Right atrium auricular region (tissue), 2 donors: Measurements from ENCODE around the gene MYO5B. TPM values are rescaled to one million over a fixed set of nuclear protein-coding genes. Genes with fewer than 3 reads are reported as not detected.

Experiments used
- DNase-seq: peaks from one replicate; pipeline ENCODE4 v3.0.0-alpha.2; 2019; ENCODE audit warnings: low spot score
- H3K27ac ChIP-seq, 2 donors: fragments of 200-600 bp; sonication (generic); 1 replicate in 1 of 2; 2 replicates in 1 of 2; pipeline ENCODE4 v1.5.1; 2016 to 2019
- H3K27me3 ChIP-seq, 2 donors: fragments of 200-600 bp; sonication (generic); one replicate each; pipeline versions ENCODE4 v1.5.1 to v1.6.0; 2017 to 2019
- H3K36me3 ChIP-seq: fragments of 200-600 bp; sonication (generic); one replicate; pipeline ENCODE4 v1.5.1; 2016
- H3K4me1 ChIP-seq, 2 donors: fragments of 200-600 bp; sonication (generic); one replicate each; pipeline versions ENCODE4 v1.5.1 to v1.6.0; 2017 to 2019
- H3K4me3 ChIP-seq, 2 donors: fragments of 200-600 bp; sonication (generic); 1 replicate in 1 of 2; 2 replicates in 1 of 2; pipeline ENCODE4 v1.5.1; 2017 to 2019; ENCODE audit warnings: mild to moderate bottlenecking in 1 of 2, moderate library complexity in 1 of 2
- H3K9me3 ChIP-seq, 2 donors: fragments of 200-600 bp; sonication (generic); one replicate each; pipeline ENCODE4 v1.5.1; 2019
- total RNA-seq, 2 donors: library from RNA; depleted of rRNA; stranded (reverse); fragments of >200 nt; gene quantifications; one replicate each; pipeline ENCODE4 v1.1.0, GENCODE V29; 2016
- TF ChIP-seq, protein P1 (sequence below), 2 donors: fragments of 200-600 bp; sonication (generic); IDR thresholded peaks; one replicate each; pipeline ENCODE4 v1.5.1; 2019; ENCODE audit warnings: antibody characterized with exemption in 2 of 2

Gene MYO5B
- total RNA-seq, 2 donors from 2014 or later, result 7.7 to 10.2 TPM

DNA sequence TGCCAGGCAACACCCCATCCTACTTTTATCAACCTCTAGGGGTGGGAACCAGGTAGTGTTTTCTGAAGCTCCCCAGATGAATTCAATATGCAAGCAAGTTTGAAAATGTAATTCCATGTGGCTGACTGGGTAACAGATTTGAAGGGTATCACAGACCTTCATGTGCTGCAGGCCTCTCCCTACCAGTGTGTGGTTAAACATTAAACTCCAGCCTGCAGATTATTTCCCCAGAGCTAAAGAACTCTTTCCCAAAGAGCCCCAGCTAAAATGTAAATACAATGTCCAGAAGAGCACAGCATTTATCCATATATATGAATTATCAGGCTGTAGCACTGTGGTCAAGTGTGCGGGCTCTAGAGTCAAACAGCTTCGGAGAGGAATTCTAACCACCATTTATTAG lies 134.1 kb downstream of the MYO5B start:
- no peaks in the 10 kb centered on the region for H3K9me3 ChIP-seq
- no peaks in the 10 kb centered on the region for H3K36me3 ChIP-seq
- H3K27ac ChIP-seq, result no peak overlapping the region
- TF ChIP-seq, protein P1, sequence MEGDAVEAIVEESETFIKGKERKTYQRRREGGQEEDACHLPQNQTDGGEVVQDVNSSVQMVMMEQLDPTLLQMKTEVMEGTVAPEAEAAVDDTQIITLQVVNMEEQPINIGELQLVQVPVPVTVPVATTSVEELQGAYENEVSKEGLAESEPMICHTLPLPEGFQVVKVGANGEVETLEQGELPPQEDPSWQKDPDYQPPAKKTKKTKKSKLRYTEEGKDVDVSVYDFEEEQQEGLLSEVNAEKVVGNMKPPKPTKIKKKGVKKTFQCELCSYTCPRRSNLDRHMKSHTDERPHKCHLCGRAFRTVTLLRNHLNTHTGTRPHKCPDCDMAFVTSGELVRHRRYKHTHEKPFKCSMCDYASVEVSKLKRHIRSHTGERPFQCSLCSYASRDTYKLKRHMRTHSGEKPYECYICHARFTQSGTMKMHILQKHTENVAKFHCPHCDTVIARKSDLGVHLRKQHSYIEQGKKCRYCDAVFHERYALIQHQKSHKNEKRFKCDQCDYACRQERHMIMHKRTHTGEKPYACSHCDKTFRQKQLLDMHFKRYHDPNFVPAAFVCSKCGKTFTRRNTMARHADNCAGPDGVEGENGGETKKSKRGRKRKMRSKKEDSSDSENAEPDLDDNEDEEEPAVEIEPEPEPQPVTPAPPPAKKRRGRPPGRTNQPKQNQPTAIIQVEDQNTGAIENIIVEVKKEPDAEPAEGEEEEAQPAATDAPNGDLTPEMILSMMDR (IDR thresholded peaks at IDR 0.05), result no peak
- H3K4me1 ChIP-seq, result peaks cover 0 to 11% of the 10 kb centered on the region in 2 donors
- no peak for DNase-seq
- H3K27me3 ChIP-seq, result no peaks in the 10 kb centered on the region
- H3K4me3 ChIP-seq, result no peak overlapping the region

- Histone ChIP-seq H3K27ac (no peak overlapping the region), H3K9me3 (no peaks in the 10 kb centered on the region), H3K4me3 (no peak overlapping the region), H3K36me3 (no peaks in the 10 kb centered on the region), H3K4me1 (peaks cover 0 to 11% of the 10 kb centered on the region in 2 donors), H3K27me3 (no peaks in the 10 kb centered on the region)
- TF ChIP-seq, protein P1 (IDR thresholded peaks at IDR 0.05), result no peak
- DNase-seq, result no peak
Observed at GRCh38 chr18:50058731-50059130, 136.2 kb downstream of the MYO5B start.

DNA sequence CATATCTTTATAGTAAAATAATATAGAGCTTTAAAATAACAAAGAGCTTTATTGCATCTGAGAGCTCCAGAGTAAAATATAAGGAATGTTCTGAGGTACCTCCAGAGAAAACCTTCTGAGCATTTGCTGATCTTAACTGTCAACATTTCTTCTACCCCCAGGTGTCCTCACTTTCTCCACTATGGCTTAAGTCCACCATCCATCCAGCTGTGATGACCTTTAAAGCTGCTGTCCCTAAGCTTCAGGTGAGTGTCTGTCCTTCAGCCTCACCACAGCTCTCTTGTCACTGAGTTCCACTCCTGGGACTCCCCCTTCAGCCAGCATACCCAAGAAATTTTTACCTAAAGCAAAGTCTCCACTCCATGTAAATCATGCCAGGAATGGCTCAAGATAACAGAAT lies 137.9 kb downstream of the MYO5B start:
- H3K4me1 ChIP-seq, result peaks cover 0 to 3% of the 10 kb centered on the region in 2 donors
- H3K36me3 ChIP-seq, result no peaks in the 10 kb centered on the region
- no peak for DNase-seq
- H3K9me3 ChIP-seq, result no peaks in the 10 kb centered on the region
- H3K27ac ChIP-seq, result no peak overlapping the region
- H3K27me3 ChIP-seq, result no peaks in the 10 kb centered on the region
- H3K4me3 ChIP-seq, result no peak overlapping the region
- TF ChIP-seq, protein P1 (IDR thresholded peaks at IDR 0.05), result no peak

DNA sequence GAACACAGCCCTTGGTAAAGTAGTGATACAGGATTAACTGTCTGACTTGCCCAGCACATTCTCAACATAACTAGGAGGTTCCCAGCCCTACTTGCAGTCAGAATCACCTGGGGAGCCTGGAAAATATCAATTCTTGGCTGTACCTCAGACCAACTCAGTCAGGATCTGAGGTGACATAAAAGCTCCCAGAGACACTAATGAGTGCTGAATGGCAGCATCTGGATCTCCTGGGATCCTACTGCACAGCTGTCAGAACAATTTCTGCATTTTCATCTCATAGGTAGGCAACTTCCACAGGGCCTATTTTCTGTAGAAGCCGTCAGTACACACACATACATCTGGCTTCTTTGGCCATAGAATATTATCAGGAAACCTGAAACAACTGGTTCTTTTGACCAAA lies 138.8 kb downstream of the MYO5B start:
- Histone ChIP-seq H3K36me3 (no peaks in the 10 kb centered on the region), H3K27ac (no peak overlapping the region), H3K9me3 (no peaks in the 10 kb centered on the region), H3K27me3 (no peaks in the 10 kb centered on the region), H3K4me3 (no peak overlapping the region), H3K4me1 (no peaks in the 10 kb centered on the region)
- TF ChIP-seq, protein P1 (IDR thresholded peaks at IDR 0.05), result no peak
- DNase-seq, result no peak

GRCh38 chr18:50055488-50055887 lies 139.5 kb downstream of the MYO5B start:
- DNase-seq, result no peak
- H3K27ac ChIP-seq, result no peak overlapping the region
- no peaks in the 10 kb centered on the region for H3K36me3 ChIP-seq
- H3K4me3 ChIP-seq, result no peak overlapping the region
- H3K4me1 ChIP-seq, result no peaks in the 10 kb centered on the region
- H3K9me3 ChIP-seq, result no peaks in the 10 kb centered on the region
- TF ChIP-seq, protein P1 (IDR thresholded peaks at IDR 0.05), result no peak
- H3K27me3 ChIP-seq, result no peaks in the 10 kb centered on the region

- TF ChIP-seq, protein P1 (IDR thresholded peaks at IDR 0.05), result no peak
Observed at GRCh38 chr18:50053111-50053510, 141.8 kb downstream of the MYO5B start.

More at GRCh38 chr18:50053111-50053510, 141.8 kb downstream of the MYO5B start:
- Histone ChIP-seq H3K27me3 (no peaks in the 10 kb centered on the region), H3K9me3 (no peaks in the 10 kb centered on the region), H3K27ac (no peak overlapping the region), H3K36me3 (no peaks in the 10 kb centered on the region), H3K4me3 (no peak overlapping the region), H3K4me1 (no peaks in the 10 kb centered on the region)
- no peak for DNase-seq
